ENCODE measurements around the gene CLN6.
"Not testable (repeated sequence)": the region's sequence is repeated elsewhere in the genome, so short reads cannot be mapped to it uniquely, and the experiment has no call there.

Gene CLN6

DNA sequence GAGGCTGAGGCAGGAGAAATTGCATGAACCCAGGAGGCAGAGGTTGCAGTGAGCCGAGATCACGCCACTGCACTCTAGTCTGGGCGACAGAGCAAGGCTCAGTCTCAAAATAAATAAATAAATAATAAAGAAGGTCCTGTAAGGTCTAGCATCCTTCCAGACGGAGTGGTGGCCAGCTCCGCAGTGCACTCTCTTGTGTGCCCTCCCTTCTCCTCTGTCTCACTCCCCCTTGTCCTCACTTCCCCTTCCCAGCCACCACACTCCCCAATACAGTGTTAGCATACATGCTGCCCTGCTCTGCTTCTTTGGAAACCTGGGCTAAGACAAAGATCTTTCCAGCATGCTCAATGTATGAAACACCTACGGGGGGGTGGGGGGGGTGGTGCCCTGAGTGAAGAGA is 3.4 kb upstream of the CLN6 start:
- no peaks in the 10 kb centered on the region for H3K9me3 Mint-ChIP-seq (ENCODE audit: low read depth)
- no peaks in the 10 kb centered on the region for H3K27me3 Mint-ChIP-seq
- H3K4me1 Mint-ChIP-seq (ENCODE audit: low read depth) = peaks cover 21% of the 10 kb centered on the region
- H3K36me3 Mint-ChIP-seq = no peaks in the 10 kb centered on the region
- no peak overlapping the region for H3K27ac Mint-ChIP-seq
- H3K4me3 Mint-ChIP-seq = no peak overlapping the region

DNA sequence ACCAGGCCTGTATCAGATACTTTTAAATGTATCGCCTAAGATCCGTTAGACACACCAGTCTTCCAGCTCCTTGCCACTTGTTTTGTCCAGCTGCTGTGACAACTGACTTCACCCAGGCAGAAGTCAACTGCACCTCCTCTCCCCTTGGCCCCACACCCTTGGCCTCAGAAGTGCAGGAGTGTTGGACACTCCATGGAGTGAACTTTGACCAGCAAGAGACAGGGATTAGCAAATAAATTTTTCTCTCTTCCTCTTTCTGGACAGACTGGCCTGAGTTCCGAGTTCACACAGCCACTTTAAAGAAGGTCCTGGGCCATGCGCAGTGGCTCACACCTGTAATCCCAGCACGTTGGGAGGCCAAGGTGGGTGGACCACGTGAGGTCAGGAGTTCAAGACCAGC is 2.9 kb upstream of the CLN6 start:
- no peaks in the 10 kb centered on the region for H3K36me3 Mint-ChIP-seq

DNA sequence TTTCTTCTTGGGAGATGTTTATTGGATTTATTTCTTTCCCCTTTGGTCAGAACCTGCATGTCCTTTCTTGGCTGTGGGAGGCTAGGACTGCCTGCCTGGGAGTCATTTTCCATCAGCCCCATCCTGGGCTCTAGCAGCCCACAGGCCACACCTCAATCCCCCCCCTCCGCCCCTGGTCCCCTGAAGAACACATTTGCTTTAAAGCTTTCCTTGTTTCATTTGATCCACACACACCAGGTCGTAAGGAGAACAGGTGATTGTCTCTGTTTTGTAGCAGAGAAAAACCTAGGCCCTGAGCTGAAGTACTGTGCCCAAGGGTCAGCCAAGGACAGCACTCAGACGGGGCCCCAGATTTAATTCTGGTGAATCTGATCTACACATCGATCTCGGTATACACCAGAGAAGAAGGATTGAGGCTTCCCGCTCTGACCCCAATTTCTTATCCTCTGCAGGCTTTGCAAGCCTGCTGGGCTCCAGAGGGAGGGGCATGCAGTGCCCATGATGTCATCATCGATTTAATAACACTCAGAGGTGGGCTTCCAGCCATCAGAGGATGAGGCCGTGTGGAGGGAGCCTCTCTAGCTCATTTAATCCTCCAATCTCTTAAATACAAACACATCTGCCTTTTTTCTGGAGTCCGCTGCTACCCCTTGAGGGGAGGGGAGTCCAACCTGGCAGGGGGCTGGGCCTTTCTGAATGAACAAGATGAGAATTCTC is 1.7 kb upstream of the CLN6 start:
- H3K9me3 Mint-ChIP-seq (ENCODE audit: low read depth) = no peaks in the 10 kb centered on the region
- peak overlapping the region; percentile 97 for H3K4me3 Mint-ChIP-seq
- peaks cover 32% of the 10 kb centered on the region for H3K4me1 Mint-ChIP-seq (ENCODE audit: low read depth)
- H3K27ac Mint-ChIP-seq = peak overlapping the region; percentile 72
- H3K36me3 Mint-ChIP-seq = no peaks in the 10 kb centered on the region
- H3K27me3 Mint-ChIP-seq = no peaks in the 10 kb centered on the region

More for the DNA sequence above, 2.9 kb upstream of the CLN6 start:
- Mint-ChIP-seq H3K4me1 (ENCODE audit: low read depth) (peaks cover 25% of the 10 kb centered on the region), H3K9me3 (ENCODE audit: low read depth) (no peaks in the 10 kb centered on the region), H3K4me3 (no peak overlapping the region), H3K27ac (no peak overlapping the region), H3K27me3 (no peaks in the 10 kb centered on the region)

DNA sequence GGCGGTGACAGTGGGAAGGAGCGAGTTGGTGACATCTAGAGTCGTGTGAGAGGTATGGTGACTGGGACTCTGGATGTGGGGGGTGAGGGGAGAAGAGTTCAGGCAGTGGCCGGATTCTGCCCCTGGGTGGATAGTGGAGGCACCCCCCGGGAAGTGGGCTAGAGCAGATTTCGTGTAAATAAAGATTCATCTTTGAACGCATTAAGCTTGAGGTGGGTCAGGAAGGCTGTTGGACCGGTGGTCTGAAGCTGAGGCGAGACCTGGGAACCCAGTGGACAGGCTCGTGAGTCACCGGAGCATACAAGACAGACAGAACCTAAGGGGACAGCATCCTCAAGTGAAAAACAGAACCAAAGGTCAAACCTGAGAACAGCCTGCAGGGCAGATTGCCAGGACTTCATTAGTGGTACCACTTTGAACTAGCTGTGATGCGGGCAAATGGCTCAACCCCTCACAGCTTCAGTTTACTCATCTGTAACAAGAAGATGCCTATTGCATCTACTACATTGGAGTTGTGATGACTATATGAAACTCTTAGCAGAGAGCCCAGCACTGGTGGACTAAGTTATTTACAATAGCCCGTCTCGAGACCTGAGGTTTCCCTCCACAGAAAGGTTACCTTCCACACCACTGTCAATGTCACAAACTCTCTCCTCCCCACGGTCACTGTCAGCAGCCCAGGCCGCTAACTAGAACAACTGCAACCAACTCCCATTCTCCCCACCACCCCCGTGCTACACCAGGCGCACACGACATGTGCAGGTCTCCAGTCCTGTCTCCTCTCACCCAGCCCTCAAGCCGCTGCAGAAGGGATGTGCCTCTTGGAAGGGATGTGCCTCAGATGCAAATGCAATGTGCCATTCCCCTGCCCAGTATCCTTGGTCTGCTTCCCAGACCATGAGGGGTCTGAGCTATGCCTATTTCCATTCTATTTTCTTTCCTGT is 901 bp upstream of the CLN6 start:
- Mint-ChIP-seq H3K4me3 (peak overlapping the region; percentile 97), H3K27me3 (no peaks in the 10 kb centered on the region)

DNA sequence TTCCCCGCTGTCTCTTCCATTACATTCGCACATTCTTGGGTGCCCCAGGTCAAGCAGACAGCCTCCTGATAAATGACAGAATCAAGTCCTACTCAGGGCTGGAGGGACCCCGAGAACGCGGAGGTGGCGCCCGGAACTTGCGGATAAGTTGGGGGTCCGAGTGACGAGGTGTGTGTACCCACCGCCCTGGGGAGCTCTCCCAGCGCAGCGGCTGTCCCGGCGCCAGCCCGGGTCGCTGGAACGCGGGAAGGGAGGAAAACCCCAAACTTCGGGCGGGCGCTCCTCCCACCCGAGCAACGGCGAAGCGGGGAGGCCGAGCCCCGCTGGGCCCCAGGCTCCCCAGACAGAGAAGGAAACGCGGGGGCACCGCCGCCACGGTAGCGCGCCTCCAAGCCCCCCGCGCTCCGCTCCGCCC is 550 bp downstream of the CLN6 start:
- Mint-ChIP-seq H3K27ac (peak overlapping the region; percentile 89), H3K4me1 (ENCODE audit: low read depth) (peaks cover 44% of the 10 kb centered on the region), H3K36me3 (no peaks in the 10 kb centered on the region), H3K4me3 (peak overlapping the region; percentile 97), H3K27me3 (no peaks in the 10 kb centered on the region), H3K9me3 (ENCODE audit: low read depth) (no peaks in the 10 kb centered on the region)

More for the DNA sequence above, 901 bp upstream of the CLN6 start:
- H3K27ac Mint-ChIP-seq = peak overlapping the region; percentile 98
- no peaks in the 10 kb centered on the region for H3K9me3 Mint-ChIP-seq (ENCODE audit: low read depth)
- peaks cover 33% of the 10 kb centered on the region for H3K4me1 Mint-ChIP-seq (ENCODE audit: low read depth)
- H3K36me3 Mint-ChIP-seq = no peaks in the 10 kb centered on the region

DNA sequence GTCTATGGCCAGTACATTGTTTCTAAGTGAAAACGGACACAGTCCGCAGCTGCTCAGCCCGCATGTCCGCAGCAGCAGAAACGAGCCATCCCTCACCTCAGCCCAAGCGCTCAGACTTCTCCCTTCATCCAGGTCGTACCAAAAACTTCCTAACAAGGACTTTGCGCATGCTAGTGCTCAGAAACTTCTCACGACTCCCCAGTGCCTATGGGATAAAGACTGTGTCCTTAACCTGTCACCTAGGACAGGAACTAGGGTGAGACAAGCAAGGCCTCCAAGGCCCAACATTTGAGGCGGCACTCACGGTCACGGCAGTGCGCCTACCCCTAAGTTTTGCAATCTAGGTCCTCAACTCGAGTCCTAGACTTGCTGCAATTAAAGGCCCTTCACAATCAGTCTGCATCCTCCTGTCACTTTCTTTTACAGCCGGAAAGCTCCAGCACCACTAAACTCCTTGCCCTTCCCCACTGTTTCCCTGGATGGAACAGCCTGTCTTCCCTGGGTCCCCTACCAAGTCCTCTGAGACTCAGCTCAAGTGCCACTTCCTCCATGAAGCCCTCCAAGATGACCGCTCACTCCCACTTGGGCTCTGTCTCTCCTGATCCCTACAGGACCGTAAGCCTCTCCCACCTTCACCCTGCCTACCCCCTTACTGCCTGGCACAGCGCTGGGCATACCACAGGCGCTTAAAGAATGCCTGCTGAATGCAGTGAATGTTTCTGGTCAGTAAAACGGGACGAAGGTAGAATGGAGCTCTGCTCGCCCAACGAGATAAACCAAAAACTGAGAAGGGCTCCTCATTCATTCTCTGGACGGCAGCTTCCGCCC is 1.2 kb downstream of the CLN6 start:
- Mint-ChIP-seq H3K27me3 (no peaks in the 10 kb centered on the region), H3K9me3 (ENCODE audit: low read depth) (no peaks in the 10 kb centered on the region)

DNA sequence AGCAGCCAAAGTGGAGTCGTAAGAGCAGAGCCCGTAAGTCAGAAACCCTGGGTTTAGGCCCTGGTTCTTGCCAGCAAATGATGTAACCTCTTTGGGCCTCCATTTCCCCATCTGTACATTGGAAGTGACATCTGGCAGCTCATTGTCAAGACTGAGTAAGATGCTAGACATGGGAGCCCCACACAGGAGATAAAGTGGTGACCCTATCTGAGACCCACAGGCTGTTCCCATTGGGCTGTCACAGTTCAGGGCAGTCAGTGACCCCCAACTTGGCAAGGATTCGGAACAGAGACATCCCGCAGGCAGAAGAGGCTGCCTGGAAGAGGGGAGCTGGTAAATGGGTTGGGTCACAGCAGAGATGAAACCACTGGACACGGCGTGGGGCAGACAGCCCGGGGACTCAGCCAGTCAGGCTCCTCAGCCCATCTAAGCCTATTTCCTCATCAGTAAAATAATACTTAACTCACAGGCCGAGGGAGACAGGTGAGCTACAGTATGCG is 1.8 kb downstream of the CLN6 start:
- H3K4me1 Mint-ChIP-seq (ENCODE audit: low read depth) = peaks cover 46% of the 10 kb centered on the region
- H3K36me3 Mint-ChIP-seq = peaks cover 2% of the 10 kb centered on the region
- H3K9me3 Mint-ChIP-seq (ENCODE audit: low read depth) = no peaks in the 10 kb centered on the region
- H3K4me3 Mint-ChIP-seq = peak overlapping the region; percentile 97
- no peaks in the 10 kb centered on the region for H3K27me3 Mint-ChIP-seq
- H3K27ac Mint-ChIP-seq = peak overlapping the region; percentile 58

More for the DNA sequence above, 1.2 kb downstream of the CLN6 start:
- H3K27ac Mint-ChIP-seq = peak overlapping the region; percentile 89
- no peaks in the 10 kb centered on the region for H3K36me3 Mint-ChIP-seq
- peak overlapping the region; percentile 97 for H3K4me3 Mint-ChIP-seq
- H3K4me1 Mint-ChIP-seq (ENCODE audit: low read depth) = peaks cover 44% of the 10 kb centered on the region

DNA sequence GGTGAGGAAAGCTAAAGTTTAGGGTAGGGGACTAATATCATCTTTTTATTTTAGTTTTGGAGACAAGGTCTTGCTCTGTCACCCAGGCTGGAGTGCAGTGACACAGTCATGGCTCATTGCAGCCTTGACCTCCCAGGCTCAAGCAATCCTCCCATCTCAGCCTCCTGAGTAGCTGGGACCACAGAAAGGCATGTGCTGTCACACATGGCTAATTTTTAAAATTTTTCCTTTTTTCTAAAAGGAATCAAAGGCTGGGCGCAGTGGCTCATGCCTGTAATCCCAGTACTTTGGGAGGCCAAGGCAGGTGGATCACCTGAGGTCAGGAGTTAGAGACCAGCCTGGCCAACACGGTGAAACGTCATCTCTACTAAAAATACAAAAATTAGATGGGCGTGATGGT is 4.1 kb downstream of the CLN6 start:
- H3K27ac Mint-ChIP-seq, H3K27me3 Mint-ChIP-seq: not testable (repeated sequence)

DNA sequence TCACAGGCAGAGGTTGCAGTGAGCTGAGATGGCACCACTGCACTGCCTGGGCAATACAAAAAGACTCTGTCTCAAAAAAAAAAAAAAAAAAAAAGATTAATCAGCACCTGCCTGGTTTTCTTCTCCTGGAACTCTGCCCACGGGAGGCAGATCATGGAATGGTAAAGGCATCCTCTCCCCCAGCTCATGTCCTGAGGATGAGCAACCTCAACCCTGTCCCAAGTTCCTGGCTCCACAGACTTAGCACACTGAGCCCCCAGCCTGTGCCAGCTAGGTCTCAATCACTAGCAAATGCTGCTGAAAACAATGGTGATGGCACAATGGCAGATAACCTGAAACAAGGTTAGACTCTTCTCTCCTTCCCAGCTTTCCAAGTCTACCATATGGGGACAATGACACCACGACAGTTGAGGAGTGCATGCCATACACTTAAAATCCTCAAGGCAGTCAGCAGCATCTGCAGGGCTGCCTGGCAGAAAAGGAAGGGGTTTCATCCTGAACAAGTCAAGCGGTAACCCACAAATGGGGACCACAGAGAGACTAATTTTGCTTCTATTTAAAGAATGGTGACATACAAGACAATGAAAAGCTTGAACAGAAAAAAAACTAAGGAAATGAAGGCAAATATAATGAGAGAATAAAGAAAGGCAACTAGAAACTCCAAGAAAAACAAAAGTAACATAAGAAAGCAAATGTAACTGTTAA is 4.8 kb downstream of the CLN6 start:
- Mint-ChIP-seq H3K4me1 (ENCODE audit: low read depth) (peaks cover 34% of the 10 kb centered on the region), H3K9me3 (ENCODE audit: low read depth) (no peaks in the 10 kb centered on the region), H3K36me3 (peaks cover 2% of the 10 kb centered on the region), H3K27me3 (no peaks in the 10 kb centered on the region), H3K4me3 (peak overlapping the region; percentile 42), H3K27ac (no peak overlapping the region)

More for the DNA sequence above, 4.1 kb downstream of the CLN6 start:
- not testable (repeated sequence) for H3K9me3 Mint-ChIP-seq (ENCODE audit: low read depth); H3K36me3 Mint-ChIP-seq
- Mint-ChIP-seq H3K4me1 (ENCODE audit: low read depth) (peaks cover 39% of the 10 kb centered on the region), H3K4me3 (peak overlapping the region; percentile 42)

DNA sequence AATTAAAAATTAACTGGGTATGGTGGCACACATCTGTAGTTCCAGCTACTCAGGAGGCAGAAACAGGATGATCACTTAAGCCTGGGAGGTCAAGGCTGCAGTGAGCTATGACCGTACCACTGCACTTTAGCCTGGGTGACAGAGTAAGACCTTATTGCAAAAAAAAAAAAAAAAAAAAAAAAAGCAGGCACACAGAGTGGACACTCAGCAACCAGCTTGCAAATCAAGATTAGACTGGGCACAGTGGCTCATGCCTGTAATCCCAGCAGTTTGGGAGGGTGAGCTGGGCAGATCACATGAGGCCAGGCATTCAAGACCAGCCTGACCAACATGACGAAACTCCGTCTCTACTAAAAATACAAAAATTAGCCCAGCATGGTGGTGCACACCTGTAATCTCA is 5.4 kb downstream of the CLN6 start:
- Mint-ChIP-seq H3K4me1 (ENCODE audit: low read depth) (peaks cover 34% of the 10 kb centered on the region), H3K9me3 (ENCODE audit: low read depth) (no peaks in the 10 kb centered on the region), H3K4me3 (no peak overlapping the region), H3K27me3 (no peaks in the 10 kb centered on the region), H3K27ac (no peak overlapping the region), H3K36me3 (peaks cover 2% of the 10 kb centered on the region)

DNA sequence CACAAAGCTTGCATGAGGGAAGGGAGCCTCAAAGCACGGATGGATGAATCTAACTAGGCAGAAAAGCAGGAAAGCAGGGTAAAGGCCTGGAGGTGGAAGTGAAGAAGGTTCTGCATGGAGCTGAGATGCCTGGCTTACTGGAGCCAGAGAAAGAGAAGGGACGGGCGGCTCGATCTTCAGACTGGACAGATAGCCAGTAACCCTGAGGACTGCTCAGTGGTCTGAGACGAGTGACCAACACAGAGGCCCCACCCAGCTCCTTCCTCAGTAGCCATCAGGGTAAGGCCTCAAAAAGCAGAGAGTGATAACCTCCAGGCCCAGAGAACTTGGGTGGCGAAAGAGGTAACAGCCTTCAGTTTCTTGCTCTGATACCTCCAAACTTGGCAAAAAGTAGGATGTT is 6.4 kb downstream of the CLN6 start:
- Mint-ChIP-seq H3K9me3 (ENCODE audit: low read depth) (no peaks in the 10 kb centered on the region), H3K27ac (no peak overlapping the region), H3K4me1 (ENCODE audit: low read depth) (peaks cover 28% of the 10 kb centered on the region), H3K36me3 (peaks cover 2% of the 10 kb centered on the region), H3K4me3 (no peak overlapping the region), H3K27me3 (no peaks in the 10 kb centered on the region)

DNA sequence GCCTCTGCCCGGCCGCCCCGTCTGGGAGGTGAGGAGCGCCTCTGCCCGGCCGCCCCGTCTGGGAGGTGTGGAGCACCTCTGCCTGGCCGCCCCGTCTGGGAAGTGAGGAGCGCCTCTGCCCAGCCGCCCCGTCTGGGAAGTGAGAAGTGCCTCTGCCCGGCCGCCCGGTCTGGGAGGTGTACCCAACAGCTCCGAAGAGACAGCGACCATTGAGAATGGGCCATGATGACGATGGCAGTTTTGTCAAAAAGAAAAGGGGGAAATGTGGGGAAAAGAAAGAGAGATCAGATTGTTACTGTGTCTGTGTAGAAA is 7.1 kb downstream of the CLN6 start:
- H3K27ac Mint-ChIP-seq; H3K4me3 Mint-ChIP-seq; H3K36me3 Mint-ChIP-seq; H3K9me3 Mint-ChIP-seq (ENCODE audit: low read depth); H3K27me3 Mint-ChIP-seq: not testable (repeated sequence)
- peaks cover 20% of the 10 kb centered on the region for H3K4me1 Mint-ChIP-seq (ENCODE audit: low read depth)

DNA sequence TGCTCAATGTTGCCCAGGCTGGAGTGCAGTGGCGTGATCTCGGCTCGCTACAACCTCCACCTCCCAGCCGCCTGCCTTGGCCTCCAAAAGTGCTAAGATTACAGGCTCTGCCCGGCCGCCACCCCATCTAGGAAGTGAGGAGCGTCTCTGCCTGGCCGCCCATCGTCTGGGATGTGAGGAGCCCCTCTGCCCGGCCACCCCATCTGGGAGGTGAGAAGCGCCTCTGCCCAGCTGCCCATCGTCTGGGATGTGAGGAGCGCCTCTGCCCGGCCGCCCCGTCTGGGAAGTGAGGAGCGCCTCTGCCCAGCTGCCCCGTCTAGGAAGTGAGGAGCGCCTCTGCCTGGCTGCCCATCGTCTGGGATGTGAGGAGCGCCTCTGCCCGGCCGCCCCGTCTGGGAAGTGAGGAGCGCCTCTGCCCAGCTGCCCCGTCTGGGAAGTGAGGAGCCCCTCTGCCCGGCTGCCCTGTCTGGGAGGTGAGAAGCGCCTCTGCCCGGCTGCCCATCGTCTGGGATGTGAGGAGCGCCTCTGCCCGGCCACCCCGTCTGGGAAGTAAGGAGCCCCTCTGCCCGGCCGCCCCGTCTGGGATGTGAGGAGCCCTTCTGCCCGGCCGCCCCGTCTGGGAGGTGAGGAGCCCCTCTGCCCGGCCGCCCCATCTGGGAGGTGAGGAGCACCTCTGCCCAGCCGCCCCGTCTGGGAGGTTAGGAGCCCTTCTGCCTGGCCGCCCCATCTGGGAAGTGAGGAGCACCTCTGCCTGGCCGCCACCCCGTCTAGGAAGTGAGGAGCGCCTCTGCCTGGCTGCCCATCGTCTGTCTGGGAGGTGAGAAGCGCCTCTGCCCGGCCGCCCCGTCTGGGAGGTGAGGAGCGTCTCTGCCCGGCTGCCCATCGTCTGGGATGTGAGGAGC is 7.7 kb downstream of the CLN6 start:
- not testable (repeated sequence) for H3K27me3 Mint-ChIP-seq, H3K36me3 Mint-ChIP-seq, H3K27ac Mint-ChIP-seq

More for the DNA sequence above, 7.7 kb downstream of the CLN6 start:
- peaks cover 17% of the 10 kb centered on the region for H3K4me1 Mint-ChIP-seq (ENCODE audit: low read depth)
- H3K4me3 Mint-ChIP-seq; H3K9me3 Mint-ChIP-seq (ENCODE audit: low read depth): not testable (repeated sequence)
